Neural progenitor cell (in vitro differentiated cells): Measurements from ENCODE around the gene IFITM5. TPM values are rescaled to one million over a fixed set of nuclear protein-coding genes. Genes with fewer than 3 reads are reported as not detected.

Source experiments
- DNase-seq: peaks from one replicate; pipeline ENCODE4 v3.0.0-alpha.2; 2016; ENCODE audit warnings: low spot score
- H2AFZ ChIP-seq: fragments of 200-600 bp; sonication (generic); replicated peaks from 2 replicates; pipeline ENCODE4 v1.6.1; 2016; ENCODE audit warnings: antibody characterized with exemption
- H3F3A ChIP-seq: fragments of 200-600 bp; sonication (generic); 2 replicates; pipeline ENCODE4 v1.6.1; 2016; ENCODE audit warnings: antibody characterized with exemption, low read depth
- H3K27ac ChIP-seq: fragments of 200-600 bp; sonication (generic); 2 replicates; pipeline ENCODE4 v1.5.1; 2016; ENCODE audit warnings: mild to moderate bottlenecking
- H3K27me3 ChIP-seq: fragments of 200-600 bp; sonication (generic); 2 replicates; pipeline ENCODE4 v1.6.1; 2016; ENCODE audit warnings: mild to moderate bottlenecking, moderate library complexity
- H3K36me3 ChIP-seq: fragments of 200-600 bp; sonication (generic); 2 replicates; pipeline ENCODE4 v1.5.1; 2016
- H3K4me1 ChIP-seq: fragments of 200-600 bp; sonication (generic); 2 replicates; pipeline ENCODE4 v1.6.1; 2016; ENCODE audit warnings: mixed run types
- H3K4me2 ChIP-seq: fragments of 200-600 bp; sonication (generic); 2 replicates; pipeline ENCODE4 v1.6.1; 2016
- H3K4me3 ChIP-seq: fragments of 200-600 bp; sonication (generic); 2 replicates; pipeline ENCODE4 v1.5.1; 2016
- H3K79me2 ChIP-seq: fragments of 200-600 bp; sonication (generic); 2 replicates; pipeline ENCODE4 v1.6.1; 2016; ENCODE audit warnings: low read depth
- H3K9ac ChIP-seq: fragments of 200-600 bp; sonication (generic); 2 replicates; pipeline ENCODE4 v1.6.1; 2016
- H3K9me3 ChIP-seq: fragments of 200-600 bp; sonication (generic); 2 replicates; pipeline ENCODE4 v1.5.1; 2016; ENCODE audit warnings: low read depth
- H4K20me1 ChIP-seq: fragments of 200-600 bp; sonication (generic); 2 replicates; pipeline ENCODE4 v1.6.1; 2016; ENCODE audit warnings: low read depth
- H3K27ac Mint-ChIP-seq: 3 replicates; pipeline ENCODE4 v1.8.0; 2021; ENCODE audit warnings: mixed read lengths
- H3K27me3 Mint-ChIP-seq: 2 replicates; pipeline ENCODE4 v1.8.0; 2022; ENCODE audit warnings: low read depth, mild to moderate bottlenecking, inconsistent platforms, moderate library complexity, mixed read lengths; ENCODE audit not compliant: insufficient read depth
- H3K36me3 Mint-ChIP-seq: 3 replicates; pipeline ENCODE4 v1.8.0; 2021; ENCODE audit warnings: mixed read lengths
- H3K4me1 Mint-ChIP-seq: 3 replicates; pipeline ENCODE4 v1.8.0; 2021; ENCODE audit warnings: mixed read lengths
- H3K4me3 Mint-ChIP-seq: 3 replicates; pipeline ENCODE4 v1.8.0; 2021; ENCODE audit warnings: mild to moderate bottlenecking, moderate library complexity, mixed read lengths
- H3K9me3 Mint-ChIP-seq: 3 replicates; pipeline ENCODE4 v1.8.0; 2020; ENCODE audit warnings: mixed read lengths
- EZH2 ChIP-seq: fragments of 200-600 bp; sonication (generic); IDR thresholded peaks from 2 replicates; pipeline ENCODE4 v1.6.1; 2017; ENCODE audit warnings: antibody characterized with exemption, mild to moderate bottlenecking, moderate library complexity
- EZH2phosphoT487 ChIP-seq: fragments of 200-600 bp; sonication (generic); IDR thresholded peaks from 2 replicates; pipeline ENCODE4 v1.6.1; 2017; ENCODE audit warnings: antibody characterized with exemption
- total RNA-seq: library from RNA; depleted of rRNA; stranded (reverse); fragments of >200 nt; gene quantifications from 2 replicates; pipeline ENCODE4 v1.2.3, GENCODE V29; 2015; ENCODE audit warnings: low replicate concordance
- TF ChIP-seq, protein P1 (sequence below): fragments of 200-600 bp; sonication (generic); IDR thresholded peaks from 2 replicates; pipeline ENCODE4 v1.5.1; 2017; ENCODE audit warnings: antibody characterized with exemption, mild to moderate bottlenecking

The IFITM5 gene
- total RNA-seq, 1 donor from 2014 or later = not detected

GRCh38 chr11:332651-333480, 33.5 kb upstream of the IFITM5 start:
- Histone ChIP-seq H3K79me2 (no peaks in the 10 kb centered on the region), H2AFZ (no peak overlapping the region), H3K36me3 (no peaks in the 10 kb centered on the region), H3K4me2 (no peak overlapping the region), H3F3A (peaks cover 33% of the 10 kb centered on the region), H3K27ac (no peak overlapping the region), H3K9ac (no peak overlapping the region), H3K4me3 (no peak overlapping the region), H3K9me3 (no peaks in the 10 kb centered on the region), H3K4me1 (peaks cover 37% of the 10 kb centered on the region), H4K20me1 (no peaks in the 10 kb centered on the region), H3K27me3 (no peaks in the 10 kb centered on the region)
- peak overlapping the region; percentile 97 for H3K27ac Mint-ChIP-seq
- peaks cover 4% of the 10 kb centered on the region for H3K36me3 Mint-ChIP-seq
- peaks cover 11% of the 10 kb centered on the region for H3K27me3 Mint-ChIP-seq
- peaks cover 57% of the 10 kb centered on the region for H3K4me1 Mint-ChIP-seq
- peaks cover 25% of the 10 kb centered on the region for H3K9me3 Mint-ChIP-seq
- no peak for TF ChIP-seq EZH2phosphoT487
- TF ChIP-seq EZH2 = no peak
- TF ChIP-seq, protein P1, sequence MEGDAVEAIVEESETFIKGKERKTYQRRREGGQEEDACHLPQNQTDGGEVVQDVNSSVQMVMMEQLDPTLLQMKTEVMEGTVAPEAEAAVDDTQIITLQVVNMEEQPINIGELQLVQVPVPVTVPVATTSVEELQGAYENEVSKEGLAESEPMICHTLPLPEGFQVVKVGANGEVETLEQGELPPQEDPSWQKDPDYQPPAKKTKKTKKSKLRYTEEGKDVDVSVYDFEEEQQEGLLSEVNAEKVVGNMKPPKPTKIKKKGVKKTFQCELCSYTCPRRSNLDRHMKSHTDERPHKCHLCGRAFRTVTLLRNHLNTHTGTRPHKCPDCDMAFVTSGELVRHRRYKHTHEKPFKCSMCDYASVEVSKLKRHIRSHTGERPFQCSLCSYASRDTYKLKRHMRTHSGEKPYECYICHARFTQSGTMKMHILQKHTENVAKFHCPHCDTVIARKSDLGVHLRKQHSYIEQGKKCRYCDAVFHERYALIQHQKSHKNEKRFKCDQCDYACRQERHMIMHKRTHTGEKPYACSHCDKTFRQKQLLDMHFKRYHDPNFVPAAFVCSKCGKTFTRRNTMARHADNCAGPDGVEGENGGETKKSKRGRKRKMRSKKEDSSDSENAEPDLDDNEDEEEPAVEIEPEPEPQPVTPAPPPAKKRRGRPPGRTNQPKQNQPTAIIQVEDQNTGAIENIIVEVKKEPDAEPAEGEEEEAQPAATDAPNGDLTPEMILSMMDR = no peak
- no peak for DNase-seq
- H3K4me3 Mint-ChIP-seq = no peak overlapping the region

- Histone ChIP-seq H4K20me1 (no peaks in the 10 kb centered on the region), H3K27ac (no peak overlapping the region), H3K9me3 (no peaks in the 10 kb centered on the region), H3K79me2 (no peaks in the 10 kb centered on the region), H3K4me3 (no peak overlapping the region), H3K9ac (no peak overlapping the region), H3K36me3 (no peaks in the 10 kb centered on the region), H3K4me1 (peaks cover 33% of the 10 kb centered on the region), H3K4me2 (no peak overlapping the region), H3K27me3 (no peaks in the 10 kb centered on the region), H2AFZ (no peak overlapping the region), H3F3A (peaks cover 29% of the 10 kb centered on the region)
- TF ChIP-seq EZH2phosphoT487 (no peak), EZH2 (no peak)
- TF ChIP-seq, protein P1 = no peak
- Mint-ChIP-seq H3K4me3 (no peak overlapping the region), H3K27ac (peak overlapping the region; percentile 78), H3K36me3 (peaks cover 4% of the 10 kb centered on the region), H3K4me1 (peaks cover 59% of the 10 kb centered on the region), H3K27me3 (peaks cover 11% of the 10 kb centered on the region), H3K9me3 (peaks cover 25% of the 10 kb centered on the region)
- no peak for DNase-seq
Measured at GRCh38 chr11:331358-332060, 32.2 kb upstream of the IFITM5 start.

- Histone ChIP-seq H3K4me3 (no peak overlapping the region), H3K79me2 (no peaks in the 10 kb centered on the region), H4K20me1 (no peaks in the 10 kb centered on the region), H3K4me1 (peaks cover 26% of the 10 kb centered on the region), H3K9me3 (no peaks in the 10 kb centered on the region), H2AFZ (no peak overlapping the region), H3K9ac (no peak overlapping the region), H3K4me2 (no peak overlapping the region), H3K27ac (no peak overlapping the region), H3F3A (peaks cover 23% of the 10 kb centered on the region), H3K27me3 (no peaks in the 10 kb centered on the region), H3K36me3 (no peaks in the 10 kb centered on the region)
- Mint-ChIP-seq H3K27me3 (peaks cover 11% of the 10 kb centered on the region), H3K27ac (peak overlapping the region; percentile 78), H3K4me1 (peaks cover 58% of the 10 kb centered on the region), H3K36me3 (peaks cover 4% of the 10 kb centered on the region), H3K9me3 (peaks cover 25% of the 10 kb centered on the region), H3K4me3 (no peak overlapping the region)
- no peak for DNase-seq
- TF ChIP-seq EZH2 (no peak), EZH2phosphoT487 (no peak)
- TF ChIP-seq, protein P1 = no peak
Measured at GRCh38 chr11:330694-331357, 31.5 kb upstream of the IFITM5 start.
